ENCODE measurements around the gene SUMO3. TPM values are rescaled to one million over a fixed set of nuclear protein-coding genes. Genes with fewer than 3 reads are reported as not detected.

The SUMO3 gene
- total RNA-seq, 1 experiment from 2014 or later: 82.9 TPM

- Histone ChIP-seq H3K79me1 (ENCODE audit: insufficient read depth, low read depth, low read length, poor library complexity, severe bottlenecking) (peaks cover 2% of the 10 kb centered on the region), H3K9me3 (ENCODE audit: control insufficient read depth, low read depth, low read length) (no peaks in the 10 kb centered on the region), H2BK15ac (ENCODE audit: low read depth, low read length) (no peak overlapping the region), H4K5ac (ENCODE audit: insufficient read length, low read depth, low read length) (no peak overlapping the region), H3K27ac (ENCODE audit: insufficient read length, low read depth, low read length) (no peak overlapping the region), H3K23ac (ENCODE audit: insufficient read length, low read depth, low read length) (no peak overlapping the region), H3K56ac (ENCODE audit: insufficient read length, low read depth, low read length) (no peak overlapping the region), H3K27me3 (ENCODE audit: insufficient read depth, low read length) (no peaks in the 10 kb centered on the region), H3K18ac (ENCODE audit: insufficient read length, low read depth, low read length) (no peak overlapping the region), H2AK5ac (ENCODE audit: insufficient read length, low read length) (no peak overlapping the region), H2BK120ac (ENCODE audit: low read depth, low read length, poor library complexity, severe bottlenecking) (no peak overlapping the region), H4K91ac (ENCODE audit: insufficient read length, low read depth, low read length) (no peak overlapping the region), H3K79me2 (ENCODE audit: insufficient read depth, low read length) (peaks cover 2% of the 10 kb centered on the region; the same call in 1 of the 2 replicates), H4K20me1 (ENCODE audit: control insufficient read depth, insufficient read depth, insufficient read length) (no peaks in the 10 kb centered on the region), H2BK5ac (ENCODE audit: insufficient read length, low read length) (no peak overlapping the region), H3K14ac (ENCODE audit: insufficient read depth, low read length) (no peak overlapping the region), H2BK12ac (ENCODE audit: insufficient read length, low read depth, low read length) (no peak overlapping the region), H3K4me1 (ENCODE audit: insufficient read depth, low read length) (no peaks in the 10 kb centered on the region), H3K9ac (ENCODE audit: extremely low read depth, insufficient read length, low read length) (no peak overlapping the region), H2AFZ (ENCODE audit: low read length) (no peak overlapping the region), H2BK20ac (ENCODE audit: low read depth, low read length, poor library complexity, severe bottlenecking) (no peak overlapping the region), H3K4me2 (ENCODE audit: insufficient read depth, insufficient read length, low read length) (no peak overlapping the region), H3K23me2 (ENCODE audit: insufficient read length, low read depth, low read length, poor library complexity, severe bottlenecking) (peaks cover 8% of the 10 kb centered on the region), H3K4ac (ENCODE audit: low read depth, low read length) (no peak overlapping the region), H3T11ph (ENCODE audit: low read length) (no peak overlapping the region), H4K8ac (replicated peaks; ENCODE audit: insufficient read length, low read depth, low read length) (no peak overlapping the region)
- Mint-ChIP-seq H3K4me3 (no peak overlapping the region), H3K27me3 (ENCODE audit: low read depth) (no peaks in the 10 kb centered on the region; the same call in none of the 2 replicates), H3K36me3 (ENCODE audit: insufficient read depth in 1 of 3, low read depth in 3 of 3) (peaks cover 11 to 34% (median 16%) of the 10 kb centered on the region in 3 experiments; a peak in 6 of 7 replicates), H3K4me1 (peaks cover 15 to 20% of the 10 kb centered on the region in 2 experiments), H3K9me3 (no peaks in the 10 kb centered on the region), H3K27ac (no peak overlapping the region)
- WGBS (ENCODE audit: extremely low coverage, insufficient read length, low lambda C conversion rate): no CpG with 5 or more reads among the region's 18 CpGs
- TF ChIP-seq, protein P1, sequence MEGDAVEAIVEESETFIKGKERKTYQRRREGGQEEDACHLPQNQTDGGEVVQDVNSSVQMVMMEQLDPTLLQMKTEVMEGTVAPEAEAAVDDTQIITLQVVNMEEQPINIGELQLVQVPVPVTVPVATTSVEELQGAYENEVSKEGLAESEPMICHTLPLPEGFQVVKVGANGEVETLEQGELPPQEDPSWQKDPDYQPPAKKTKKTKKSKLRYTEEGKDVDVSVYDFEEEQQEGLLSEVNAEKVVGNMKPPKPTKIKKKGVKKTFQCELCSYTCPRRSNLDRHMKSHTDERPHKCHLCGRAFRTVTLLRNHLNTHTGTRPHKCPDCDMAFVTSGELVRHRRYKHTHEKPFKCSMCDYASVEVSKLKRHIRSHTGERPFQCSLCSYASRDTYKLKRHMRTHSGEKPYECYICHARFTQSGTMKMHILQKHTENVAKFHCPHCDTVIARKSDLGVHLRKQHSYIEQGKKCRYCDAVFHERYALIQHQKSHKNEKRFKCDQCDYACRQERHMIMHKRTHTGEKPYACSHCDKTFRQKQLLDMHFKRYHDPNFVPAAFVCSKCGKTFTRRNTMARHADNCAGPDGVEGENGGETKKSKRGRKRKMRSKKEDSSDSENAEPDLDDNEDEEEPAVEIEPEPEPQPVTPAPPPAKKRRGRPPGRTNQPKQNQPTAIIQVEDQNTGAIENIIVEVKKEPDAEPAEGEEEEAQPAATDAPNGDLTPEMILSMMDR (conservative IDR thresholded peaks at IDR 0.05): no peak
- DNase-seq: no peak
These were observed 4.1 kb downstream of the SUMO3 start for GRCh38 chr21:44813727-44814126.
